A549 (cell line): ENCODE measurements around the gene GRIK5. TPM values are rescaled to one million over a fixed set of nuclear protein-coding genes. Genes with fewer than 3 reads are reported as not detected.

Experiments used
- ATAC-seq, 2 experiments: fragments of 200-7000 bp in 1 of 2; fragments of >200 bp in 1 of 2; cut with Nextera tagmentation in 1 of 2; cut with Tn5 transposase in 1 of 2; 3 replicates each; pipeline versions ENCODE4 v1.8.0 to v1.9.1; 2018 to 2020; ENCODE audit warnings: mild to moderate bottlenecking in 1 of 2, moderate library complexity in 1 of 2
- CTCF ChIA-PET: fragments of 300-600 bp; sonication (Branson Sonifier 250); formaldehyde crosslinking; extraction: SDS; loops from one replicate; lab custom pipeline; 2021; ENCODE audit warnings: antibody characterized with exemption, inconsistent platforms; lab: Yijun Ruan, JAX
- POLR2A ChIA-PET: fragments of 350-600 bp; formaldehyde crosslinking; extraction: SDS; loops from one replicate; lab custom pipeline; 2021; ENCODE audit warnings: antibody characterized with exemption, inconsistent platforms; lab: Yijun Ruan, JAX
- DNase-seq, 2 experiments: peaks; one replicate each; pipeline versions ENCODE4 v3.0.0 to v3.0.0-alpha.2; 2011 to 2016; ENCODE audit warnings: low read depth in 1 of 2, low spot score in 1 of 2
- FAIRE-seq: peaks from 2 replicates; lab custom pipeline; 2011; peaks lifted over from hg19 to GRCh38; lab: Jason Lieb, UNC
- H3K27ac ChIP-seq, 2 experiments: fragments of >200 bp; sonication (Bioruptor Twin); formaldehyde crosslinking; 3 replicates each; pipeline ENCODE4 v1.5.1; 2016 to 2017
- H3K4me1 ChIP-seq: fragments of >200 bp; sonication (Bioruptor Twin); formaldehyde crosslinking; 3 replicates; pipeline ENCODE4 v1.6.1; 2016
- H3K4me2 ChIP-seq: fragments of >200 bp; sonication (Bioruptor Twin); formaldehyde crosslinking; 3 replicates; pipeline ENCODE4 v1.6.1; 2016
- H3K4me3 ChIP-seq: fragments of >200 bp; sonication (Bioruptor Twin); formaldehyde crosslinking; 3 replicates; pipeline ENCODE4 v1.5.1; 2016
- H3K9me3 ChIP-seq: fragments of >200 bp; sonication (Bioruptor Twin); formaldehyde crosslinking; 3 replicates; pipeline ENCODE4 v1.6.1; 2016
- ATOH8 ChIP-seq: fragments of 250-450 bp; sonication (Bioruptor Pico); IDR thresholded peaks from 2 replicates; pipeline ENCODE4 v1.5.0; 2020; ENCODE audit warnings: low read depth, mild to moderate bottlenecking, moderate library complexity
- BHLHE40 ChIP-seq: IDR thresholded peaks from 2 replicates; pipeline ENCODE4 v1.6.1; 2012; ENCODE audit warnings: low read depth, low read length, inconsistent platforms
- CEBPB ChIP-seq, 2 experiments: fragments of >200 bp in 1 of 2; sonication (Bioruptor Twin) in 1 of 2; formaldehyde crosslinking in 1 of 2; IDR thresholded peaks; 2 replicates each; pipeline ENCODE4 v1.6.1; 2012 to 2016
- CHD4 ChIP-seq: fragments of 200-600 bp; sonication (generic); IDR thresholded peaks from 2 replicates; pipeline ENCODE4 v1.6.1; 2016; ENCODE audit warnings: antibody characterized with exemption, mild to moderate bottlenecking, borderline replicate concordance
- EHMT2 ChIP-seq: fragments of 200-600 bp; sonication (generic); IDR thresholded peaks from 2 replicates; pipeline ENCODE4 v1.6.1; 2016; ENCODE audit warnings: antibody characterized with exemption, low read depth, mild to moderate bottlenecking, moderate library complexity
- ELK1 ChIP-seq: fragments of 150-350 bp; IDR thresholded peaks from 2 replicates; pipeline ENCODE4 v1.6.1; 2014; ENCODE audit warnings: low read depth, mild to moderate bottlenecking, low read length
- ESRRA ChIP-seq: fragments of 150-350 bp; IDR thresholded peaks from 2 replicates; pipeline ENCODE4 v1.6.1; 2014; ENCODE audit warnings: mild to moderate bottlenecking, low read length, borderline replicate concordance
- GATA3 ChIP-seq: IDR thresholded peaks from 2 replicates; pipeline ENCODE4 v1.6.1; 2012; ENCODE audit warnings: borderline replicate concordance
- HDAC2 ChIP-seq: fragments of 200-600 bp; sonication (generic); IDR thresholded peaks from 2 replicates; pipeline ENCODE4 v1.6.1; 2016
- HOXA7 ChIP-seq: fragments of 250-450 bp; sonication (Bioruptor Pico); IDR thresholded peaks from 2 replicates; pipeline ENCODE4 v1.5.0; 2020; ENCODE audit warnings: mild to moderate bottlenecking, moderate library complexity
- HOXB5 ChIP-seq: fragments of 250-450 bp; sonication (Bioruptor Pico); IDR thresholded peaks from 2 replicates; pipeline ENCODE4 v1.5.0; 2020; ENCODE audit warnings: mild to moderate bottlenecking, moderate library complexity
- KDM1A ChIP-seq: fragments of 200-600 bp; sonication (generic); IDR thresholded peaks from 2 replicates; pipeline ENCODE4 v1.6.1; 2016; ENCODE audit warnings: low read depth, mild to moderate bottlenecking
- MAZ ChIP-seq: fragments of 150-350 bp; IDR thresholded peaks from 2 replicates; pipeline ENCODE4 v1.6.1; 2014; ENCODE audit warnings: antibody characterized with exemption, low read depth, low read length, borderline replicate concordance
- MYC ChIP-seq: IDR thresholded peaks from 2 replicates; pipeline ENCODE4 v1.6.1; 2012; ENCODE audit warnings: mild to moderate bottlenecking, inconsistent platforms, low read length, improper control_type of control experiment, borderline replicate concordance
- NFE2L2 ChIP-seq: fragments of 150-350 bp; conservative IDR thresholded peaks from 2 replicates; pipeline ENCODE4 v1.6.1; 2014; ENCODE audit warnings: low read length
- PHF8 ChIP-seq: fragments of 200-600 bp; sonication (generic); IDR thresholded peaks from 2 replicates; pipeline ENCODE4 v1.6.1; 2016; ENCODE audit warnings: low read depth, mild to moderate bottlenecking, antibody characterized with exemption, moderate library complexity, borderline replicate concordance
- POLR2AphosphoS2 ChIP-seq: conservative IDR thresholded peaks from 2 replicates; pipeline ENCODE4 v1.6.1; 2012; ENCODE audit warnings: low read length, improper control_type of control experiment, inconsistent platforms
- RCOR1 ChIP-seq: fragments of 150-350 bp; IDR thresholded peaks from 2 replicates; pipeline ENCODE4 v1.6.1; 2014; ENCODE audit warnings: antibody characterized with exemption, low read length, low read depth
- RFX5 ChIP-seq: fragments of 450-650 bp; IDR thresholded peaks from 2 replicates; pipeline ENCODE4 v1.7.1; 2014; ENCODE audit warnings: antibody characterized with exemption, mild to moderate bottlenecking, moderate library complexity
- SMC3 ChIP-seq: fragments of >200 bp; sonication (Bioruptor Twin); formaldehyde crosslinking; IDR thresholded peaks from 3 replicates; pipeline ENCODE4 v1.6.1; 2018; ENCODE audit warnings: inconsistent platforms
- SREBF2 ChIP-seq: fragments of 450-650 bp; IDR thresholded peaks from 2 replicates; pipeline ENCODE4 v1.6.1; 2014; ENCODE audit warnings: mild to moderate bottlenecking, moderate library complexity
- TFCP2L1 ChIP-seq: fragments of 250-450 bp; sonication (Bioruptor Pico); IDR thresholded peaks from 2 replicates; pipeline ENCODE4 v1.5.0; 2021; ENCODE audit warnings: mild to moderate bottlenecking
- WGBS: methylation state at CpG from one replicate; pipeline ENCODE4 v1.1.6; 2017; ENCODE audit errors: missing lambda C conversion rate; 5-methylcytosine and 5-hydroxymethylcytosine counted together
- polyA plus RNA-seq, 4 experiments: library from polyadenylated mRNA; depleted of rRNA in 3 of 4; stranded (reverse); fragments of >200 nt; fragmentation: RNase III in 1 of 4; extraction: RNeasy Plus Mini Kit Qiagen cat#74134 plus additional on column Dnase treatment in 1 of 4; gene quantifications; 2 replicates in 3 of 4; 3 replicates in 1 of 4; pipeline ENCODE4 v1.2.3, GENCODE V29; 2011 to 2017

Gene GRIK5
- polyA plus RNA-seq, 2 of the 4 experiments (the other 2 are of a cell fraction), result 0.22 to 0.54 TPM

GRCh38 chr19:42066075-42066754 lies 3.8 kb downstream of the GRIK5 start:
- Histone ChIP-seq H3K4me1 (no peaks in the 10 kb centered on the region), H3K9me3 (no peaks in the 10 kb centered on the region), H3K27ac (no peak overlapping the region), H3K4me3 (no peak overlapping the region), H3K4me2 (no peak overlapping the region)
- 41% methylated on average over 9 of the region's 9 CpGs for WGBS
- DNase-seq (peak in 1 of 2 experiments; percentile 62), FAIRE-seq (no peak), ATAC-seq (no peak)
- TF ChIP-seq KDM1A (peak; percentile 60; the same call in 1 of the 2 replicates), RFX5 (peak; percentile 92), MYC (no peak), HOXB5 (CRISPR knock-in tag) (no peak), RCOR1 (peak; percentile 86; the same call in 1 of the 2 replicates), ELK1 (no peak), ATOH8 (CRISPR knock-in tag) (no peak), PHF8 (no peak), TFCP2L1 (CRISPR knock-in tag) (no peak)
- POLR2A ChIA-PET, result interaction anchor here (2.4 kb wide), 1 partner anchor 10 kb away, joined by 9 read pairs; the partner anchor contains the start of gene ZNF574
- CTCF ChIA-PET, result interaction anchor here (0.8 to 4.8 kb wide), 11 partner anchors 8 to 66 kb away, joined by 3 to 23 read pairs (median 6); no protein-coding TSS in a partner anchor

GRCh38 chr19:42065511-42065910 lies 4.5 kb downstream of the GRIK5 start:
- no peak for DNase-seq
- H3K4me2 ChIP-seq, result no peak overlapping the region
- no peak for TF ChIP-seq ATOH8 (CRISPR knock-in tag)
- TF ChIP-seq NFE2L2, result no peak
- no peak for TF ChIP-seq HOXA7
- no peak for TF ChIP-seq POLR2AphosphoS2
- TF ChIP-seq CHD4, result no peak
- no peak for TF ChIP-seq BHLHE40
- no peak for TF ChIP-seq ESRRA
- no peak for TF ChIP-seq HDAC2
- no peak for TF ChIP-seq EHMT2
- no peak for TF ChIP-seq GATA3
- no peak for TF ChIP-seq SMC3
- no peak for TF ChIP-seq MAZ
- TF ChIP-seq CEBPB (IDR thresholded peaks at IDR 0.05), result no peak
- TF ChIP-seq SREBF2, result no peak
- H3K4me1 ChIP-seq, result no peaks in the 10 kb centered on the region
- ChIA-PET CTCF (interaction anchor here (0.8 to 4.8 kb wide), 12 partner anchors 8 to 270 kb away, joined by 3 to 23 read pairs (median 5); no protein-coding TSS in a partner anchor), POLR2A (interaction anchor here (2.4 kb wide), 1 partner anchor 11 kb away, joined by 9 read pairs; the partner anchor contains the start of gene ZNF574)
- H3K9me3 ChIP-seq, result no peaks in the 10 kb centered on the region
- FAIRE-seq, result no peak
- no peak for ATAC-seq
- 72% methylated on average over 9 of the region's 9 CpGs for WGBS
- no peak overlapping the region for H3K27ac ChIP-seq
- H3K4me3 ChIP-seq, result no peak overlapping the region
